ENCODE data around the gene MUSK.
"Not testable (repeated sequence)": the region's sequence is repeated elsewhere in the genome, so short reads cannot be mapped to it uniquely, and the experiment has no call there.

MUSK gene

GRCh38 chr9:110695846-110696245 lies 27.3 kb downstream of the MUSK start:
- not testable (repeated sequence) for DNase-seq (ENCODE audit: low spot score)

GRCh38 chr9:110700953-110701352 lies 32.4 kb downstream of the MUSK start:
- DNase-seq (ENCODE audit: low spot score) = no peak

GRCh38 chr9:110703669-110704068 lies 35.1 kb downstream of the MUSK start:
- DNase-seq (ENCODE audit: low spot score) = no peak

- DNase-seq (ENCODE audit: low spot score) = no peak
Measured at GRCh38 chr9:110707419-110707818, 38.8 kb downstream of the MUSK start.

- no peak for DNase-seq (ENCODE audit: low spot score)
Measured at GRCh38 chr9:110710420-110710819, 41.8 kb downstream of the MUSK start.

- DNase-seq (ENCODE audit: low spot score) = no peak
Measured at GRCh38 chr9:110712955-110713354, 44.4 kb downstream of the MUSK start.

GRCh38 chr9:110714314-110714713 lies 45.7 kb downstream of the MUSK start:
- no peak for DNase-seq (ENCODE audit: low spot score)

GRCh38 chr9:110728058-110728457 lies 59.5 kb downstream of the MUSK start:
- no peak for DNase-seq (ENCODE audit: low spot score)

- no peak for DNase-seq (ENCODE audit: low spot score)
Measured at GRCh38 chr9:110729641-110730040, 61.0 kb downstream of the MUSK start.

- no peak for DNase-seq (ENCODE audit: low spot score)
Measured at GRCh38 chr9:110731437-110732028, 62.9 kb downstream of the MUSK start.

- no peak for DNase-seq (ENCODE audit: low spot score)
Measured at GRCh38 chr9:110738982-110739381, 70.4 kb downstream of the MUSK start.

- no peak for DNase-seq (ENCODE audit: low spot score)
Measured at GRCh38 chr9:110742741-110743371, 74.3 kb downstream of the MUSK start.

GRCh38 chr9:110744715-110745384 lies 76.3 kb downstream of the MUSK start:
- no peak for DNase-seq (ENCODE audit: low spot score)

GRCh38 chr9:110745676-110746075 lies 77.1 kb downstream of the MUSK start:
- no peak for DNase-seq (ENCODE audit: low spot score)

- no peak for DNase-seq (ENCODE audit: low spot score)
Measured at GRCh38 chr9:110746211-110746930, 77.8 kb downstream of the MUSK start.

GRCh38 chr9:110748251-110748893 lies 79.8 kb downstream of the MUSK start:
- DNase-seq (ENCODE audit: low spot score) = no peak

- no peak for DNase-seq (ENCODE audit: low spot score)
Measured at GRCh38 chr9:110750272-110750671, 81.7 kb downstream of the MUSK start.

GRCh38 chr9:110751971-110752370 lies 83.4 kb downstream of the MUSK start:
- no peak for DNase-seq (ENCODE audit: low spot score)

GRCh38 chr9:110752766-110753165 lies 84.2 kb downstream of the MUSK start:
- no peak for DNase-seq (ENCODE audit: low spot score)

GRCh38 chr9:110753731-110754231 lies 85.2 kb downstream of the MUSK start:
- no peak for DNase-seq (ENCODE audit: low spot score)

- DNase-seq (ENCODE audit: low spot score) = no peak
Measured at GRCh38 chr9:110755179-110755578, 86.6 kb downstream of the MUSK start.

- no peak for DNase-seq (ENCODE audit: low spot score)
Measured at GRCh38 chr9:110758201-110758600, 89.6 kb downstream of the MUSK start.
